SIG-M5 treated with dmso at 0.1 percent for 504 hours (cell line): ENCODE measurements around the gene RNF150.

Experiments used
- DNase-seq: peaks from one replicate; lab custom pipeline; 2025; ENCODE audit not compliant: unreplicated experiment; lab: John Stamatoyannopoulos, UW

Gene RNF150

GRCh38 chr4:141028024-141028529, 105.2 kb downstream of the RNF150 start:
- DNase-seq = no peak

- DNase-seq = no peak
These were observed 105.8 kb downstream of the RNF150 start for GRCh38 chr4:141027421-141027820.

GRCh38 chr4:141026900-141027299, 106.4 kb downstream of the RNF150 start:
- DNase-seq = no peak

- DNase-seq = no peak
These were observed 110.2 kb downstream of the RNF150 start for GRCh38 chr4:141023051-141023450.

GRCh38 chr4:141022111-141022695, 111.1 kb downstream of the RNF150 start:
- no peak for DNase-seq

- DNase-seq = no peak
These were observed 111.7 kb downstream of the RNF150 start for GRCh38 chr4:141021397-141022110.

GRCh38 chr4:141020801-141021261, 112.4 kb downstream of the RNF150 start:
- DNase-seq = no peak

- DNase-seq = no peak
These were observed 113.5 kb downstream of the RNF150 start for GRCh38 chr4:141019768-141020167.

GRCh38 chr4:141016117-141016798, 117.0 kb downstream of the RNF150 start:
- no peak for DNase-seq

GRCh38 chr4:141013899-141014298, 119.4 kb downstream of the RNF150 start:
- no peak for DNase-seq

- no peak for DNase-seq
These were observed 121.4 kb downstream of the RNF150 start for GRCh38 chr4:141011901-141012315.

GRCh38 chr4:141009931-141010330, 123.3 kb downstream of the RNF150 start:
- DNase-seq = no peak

- no peak for DNase-seq
These were observed 124.1 kb downstream of the RNF150 start for GRCh38 chr4:141009129-141009528.

- DNase-seq = no peak
These were observed 126.9 kb downstream of the RNF150 start for GRCh38 chr4:141006242-141006802.

- no peak for DNase-seq
These were observed 128.4 kb downstream of the RNF150 start for GRCh38 chr4:141004823-141005222.

GRCh38 chr4:141003193-141003592, 130.1 kb downstream of the RNF150 start:
- no peak for DNase-seq

- DNase-seq = no peak
These were observed 130.9 kb downstream of the RNF150 start for GRCh38 chr4:141002323-141002805.

GRCh38 chr4:140996766-140997165, 136.5 kb downstream of the RNF150 start:
- no peak for DNase-seq

GRCh38 chr4:140995058-140995457, 138.2 kb downstream of the RNF150 start:
- DNase-seq = no peak

GRCh38 chr4:140994015-140994414, 139.3 kb downstream of the RNF150 start:
- no peak for DNase-seq

- DNase-seq = no peak
These were observed 139.9 kb downstream of the RNF150 start for GRCh38 chr4:140993370-140993769.
